GM12878 (cell line): ENCODE data around the gene RNF41. TPM values are rescaled to one million over a fixed set of nuclear protein-coding genes. Genes with fewer than 3 reads are reported as not detected.

ENCODE experiments used
- ATF7 ChIP-seq: fragments of 450-650 bp; IDR thresholded peaks from 2 replicates; pipeline ENCODE4 v1.6.1; 2016; ENCODE audit warnings: low read depth, mild to moderate bottlenecking
- CUX1 ChIP-seq: IDR thresholded peaks from 2 replicates; pipeline ENCODE4 v1.6.1; 2012; ENCODE audit warnings: improper control_type of control experiment, low read depth, low read length; ENCODE audit not compliant: insufficient replicate concordance
- EED ChIP-seq: sonication (generic); IDR thresholded peaks from 2 replicates; pipeline ENCODE4 v1.6.1; 2016; ENCODE audit warnings: antibody characterized with exemption, low read depth
- ELK1 ChIP-seq: IDR thresholded peaks from 2 replicates; pipeline ENCODE4 v1.6.1; 2012; ENCODE audit warnings: low read depth, low read length, improper control_type of control experiment
- FOXM1 ChIP-seq: IDR thresholded peaks from 2 replicates; pipeline ENCODE4 v1.6.1; 2012; ENCODE audit warnings: low read depth, mild to moderate bottlenecking, inconsistent platforms, low read length, moderate library complexity
- KDM1A ChIP-seq: fragments of 200-600 bp; sonication (generic); IDR thresholded peaks from 2 replicates; pipeline ENCODE4 v1.6.1; 2016; ENCODE audit warnings: borderline replicate concordance
- MEF2B ChIP-seq: fragments of 450-650 bp; IDR thresholded peaks from 2 replicates; pipeline ENCODE4 v1.6.1; 2018; ENCODE audit warnings: mild to moderate bottlenecking, moderate library complexity; ENCODE audit not compliant: partially characterized antibody, poor library complexity, severe bottlenecking
- NBN ChIP-seq: fragments of 450-650 bp; IDR thresholded peaks from 2 replicates; pipeline ENCODE4 v1.6.1; 2016
- NFYB ChIP-seq: IDR thresholded peaks from 2 replicates; pipeline ENCODE4 v1.6.1; 2011; ENCODE audit warnings: low read depth, mild to moderate bottlenecking, low read length, improper control_type of control experiment, moderate library complexity; ENCODE audit not compliant: insufficient read depth
- PBX3 ChIP-seq: IDR thresholded peaks from 2 replicates; pipeline ENCODE4 v1.6.1; 2011; ENCODE audit warnings: mild to moderate bottlenecking, low read depth, low read length, moderate library complexity; ENCODE audit not compliant: insufficient replicate concordance
- PML ChIP-seq: IDR thresholded peaks from 2 replicates; pipeline ENCODE4 v1.6.1; 2012; ENCODE audit warnings: low read length, inconsistent platforms
- RELB ChIP-seq: fragments of 450-650 bp; IDR thresholded peaks from 2 replicates; pipeline ENCODE4 v1.6.1; 2017; ENCODE audit warnings: low read depth, mild to moderate bottlenecking, moderate library complexity
- SUPT20H ChIP-seq: IDR thresholded peaks from 2 replicates; pipeline ENCODE4 v1.6.1; 2011; ENCODE audit warnings: low read depth, mild to moderate bottlenecking, low read length, moderate library complexity, borderline replicate concordance; ENCODE audit not compliant: control insufficient read depth
- ZNF24 ChIP-seq: fragments of 450-650 bp; IDR thresholded peaks from 2 replicates; pipeline ENCODE4 v1.6.1; 2017; ENCODE audit warnings: antibody characterized with exemption, mild to moderate bottlenecking
- ZNF592 ChIP-seq: fragments of 450-650 bp; IDR thresholded peaks from 2 replicates; pipeline ENCODE4 v1.6.1; 2017; ENCODE audit warnings: mild to moderate bottlenecking, moderate library complexity
- polyA plus RNA-seq, 11 experiments: library from polyadenylated mRNA; depleted of rRNA in 4 of 11; unstranded in 6 of 11; stranded (reverse) in 5 of 11; fragments of >200 nt; fragmentation: Nextera tagmentation in 4 of 11; fragmentation: Illumina TruSeq in 1 of 11; extraction: Ambion mirVana in 4 of 11; extraction: Trizol in 1 of 11; gene quantifications; 1 replicate in 1 of 11; 2 replicates in 10 of 11; pipeline versions ENCODE4 v1.2.1 to v1.2.3, GENCODE V29; 2011 to 2016; ENCODE audit warnings: inconsistent platforms in 2 of 11, missing spikeins in 2 of 11, low read depth in 1 of 11
- total RNA-seq, 4 experiments: library from RNA; depleted of rRNA in 3 of 4; stranded (reverse); fragments of >200 nt in 3 of 4; fragmentation: Illumina TruSeq in 1 of 4; extraction: Trizol in 1 of 4; gene quantifications; 2 replicates each; pipeline versions ENCODE4 v1.2.1 to v1.2.3, GENCODE V29; 2013 to 2021

Gene RNF41
- total and polyA plus RNA-seq, 10 of the 15 experiments (the other 5 are each of a cell fraction or from before 2014, with no cell fraction given) = 11.1 to 47.8 (median 30.6) TPM

GRCh38 chr12:56158029-56158925, 63.4 kb downstream of the RNF41 start, which contains the start of gene MYL6 (continued):
- peak; percentile 100 for TF ChIP-seq ATF7
- 0 out of 2 replicates have a peak, but pooled peaks have one; percentile 22 for TF ChIP-seq EED
- TF ChIP-seq PML = peak; percentile 99
- TF ChIP-seq SUPT20H = no peak
- no peak for TF ChIP-seq KDM1A
- TF ChIP-seq ZNF24 = no peak
- TF ChIP-seq NFYB = peak; percentile 71
- no peak for TF ChIP-seq CUX1
- no peak for TF ChIP-seq PBX3
- TF ChIP-seq ELK1 = no peak
- TF ChIP-seq ZNF592 = no peak
- no peak for TF ChIP-seq FOXM1
- TF ChIP-seq RELB = peak; percentile 73
- peak; percentile 100 for TF ChIP-seq NBN
- no peak for TF ChIP-seq MEF2B
